ENCODE data around the gene PPFIBP2. TPM values are rescaled to one million over a fixed set of nuclear protein-coding genes. Genes with fewer than 3 reads are reported as not detected.

Gene PPFIBP2
- total and polyA plus RNA-seq, 4 donors: 7.7 to 51.3 (median 18.6) TPM

DNA sequence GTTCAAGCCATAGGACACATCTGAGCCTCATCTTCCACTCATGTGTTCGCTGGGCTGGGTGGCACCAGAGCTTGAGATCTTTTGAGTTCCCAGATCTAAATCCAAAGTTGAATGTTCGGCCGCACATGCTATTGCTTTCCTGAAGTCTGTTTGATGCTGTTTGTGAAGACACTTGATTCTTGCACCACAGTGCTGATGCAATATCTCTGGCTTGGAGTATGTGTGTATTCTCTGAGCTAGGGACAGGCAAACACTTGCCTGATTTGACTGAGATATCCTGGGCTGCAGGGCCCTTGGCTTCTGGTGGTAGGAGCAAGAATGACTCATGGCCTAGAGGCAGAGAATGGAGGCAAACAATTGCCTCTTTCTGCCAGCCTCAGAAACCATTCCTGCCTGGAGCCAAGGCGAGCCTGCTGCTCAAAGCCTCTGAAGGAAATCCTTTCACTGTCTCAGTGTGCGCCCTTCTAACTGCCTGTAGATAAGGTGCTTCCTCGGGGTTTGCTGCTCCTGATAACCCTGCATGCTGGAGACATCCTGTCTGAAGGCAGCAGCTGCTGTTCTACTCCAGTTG is 86.5 kb downstream of the PPFIBP2 start:
- H3K27ac ChIP-seq (ENCODE audit: low read depth in 1 of 2, low read length in 1 of 2): peak overlapping the region in 1 of 2 donors; percentile 82
- H3K36me3 ChIP-seq (ENCODE audit: control insufficient read depth in 4 of 4, insufficient read depth in 4 of 4, low read length in 4 of 4): peaks cover 0 to 16% (median 2%) of the 10 kb centered on the region in 4 donors
- TF ChIP-seq, protein P1, sequence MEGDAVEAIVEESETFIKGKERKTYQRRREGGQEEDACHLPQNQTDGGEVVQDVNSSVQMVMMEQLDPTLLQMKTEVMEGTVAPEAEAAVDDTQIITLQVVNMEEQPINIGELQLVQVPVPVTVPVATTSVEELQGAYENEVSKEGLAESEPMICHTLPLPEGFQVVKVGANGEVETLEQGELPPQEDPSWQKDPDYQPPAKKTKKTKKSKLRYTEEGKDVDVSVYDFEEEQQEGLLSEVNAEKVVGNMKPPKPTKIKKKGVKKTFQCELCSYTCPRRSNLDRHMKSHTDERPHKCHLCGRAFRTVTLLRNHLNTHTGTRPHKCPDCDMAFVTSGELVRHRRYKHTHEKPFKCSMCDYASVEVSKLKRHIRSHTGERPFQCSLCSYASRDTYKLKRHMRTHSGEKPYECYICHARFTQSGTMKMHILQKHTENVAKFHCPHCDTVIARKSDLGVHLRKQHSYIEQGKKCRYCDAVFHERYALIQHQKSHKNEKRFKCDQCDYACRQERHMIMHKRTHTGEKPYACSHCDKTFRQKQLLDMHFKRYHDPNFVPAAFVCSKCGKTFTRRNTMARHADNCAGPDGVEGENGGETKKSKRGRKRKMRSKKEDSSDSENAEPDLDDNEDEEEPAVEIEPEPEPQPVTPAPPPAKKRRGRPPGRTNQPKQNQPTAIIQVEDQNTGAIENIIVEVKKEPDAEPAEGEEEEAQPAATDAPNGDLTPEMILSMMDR (IDR thresholded peaks at IDR 0.05; ENCODE audit: control extremely low read depth, extremely low read depth): no peak
- peak in 1 of 3 donors; percentile 38 for DNase-seq
- peak; percentile 64 for ATAC-seq (ENCODE audit: insufficient read depth, low FRiP score)
- no peaks in the 10 kb centered on the region for H3K27me3 ChIP-seq (ENCODE audit: control insufficient read depth in 3 of 3, insufficient read depth in 3 of 3, low read length in 2 of 3)
- no peak overlapping the region for H3K4me3 ChIP-seq
- no peak overlapping the region for H3K9ac ChIP-seq (ENCODE audit: insufficient read depth in 1 of 2, low read length in 2 of 2)
- 53 to 57% methylated on average over 6 of the region's 6 CpGs for WGBS, 2 donors
- H3K9me3 ChIP-seq (ENCODE audit: control insufficient read depth in 4 of 4, insufficient read depth in 3 of 4, low read length in 3 of 4): no peaks in the 10 kb centered on the region
- peaks cover 3 to 16% (median 6%) of the 10 kb centered on the region in 5 donors for H3K4me1 ChIP-seq (ENCODE audit: control insufficient read depth in 5 of 5, insufficient read depth in 5 of 5, low read length in 5 of 5)

DNA sequence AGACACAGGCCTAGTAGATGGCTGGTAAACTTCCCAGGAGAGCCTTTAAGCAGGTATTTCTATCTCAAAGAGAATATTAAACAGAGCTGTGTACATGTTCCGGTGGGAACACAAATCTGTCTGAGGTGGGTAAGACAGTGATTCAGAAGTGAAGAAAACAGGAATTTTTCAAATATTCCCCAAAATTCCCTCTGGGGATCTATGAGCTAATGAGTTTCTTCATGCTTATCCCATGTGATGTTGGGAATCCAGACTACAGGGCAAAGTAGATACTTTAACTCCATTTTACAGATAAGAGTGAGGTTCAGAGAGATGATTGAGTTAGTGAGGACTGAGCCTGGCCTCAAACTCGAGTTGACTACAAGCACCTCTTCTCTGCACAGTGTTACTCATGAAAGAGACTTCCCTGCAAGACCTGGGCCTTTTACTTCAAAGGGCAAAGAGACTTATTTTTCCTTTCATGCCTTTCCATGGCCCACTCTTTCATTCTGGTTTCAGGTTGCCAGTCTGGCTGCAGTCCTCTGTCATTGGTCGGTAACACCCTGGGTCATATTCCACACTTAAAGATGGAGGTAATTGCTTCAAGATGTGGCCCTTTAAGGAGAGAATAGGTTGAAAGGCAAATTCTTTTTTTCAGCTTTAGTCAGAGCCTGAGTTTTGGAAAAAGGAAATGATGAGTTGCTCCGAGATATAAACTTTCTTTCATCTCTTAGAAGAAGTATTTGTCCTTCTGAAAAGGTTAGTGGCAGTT is 89.4 kb downstream of the PPFIBP2 start:
- peaks cover 0 to 8% (median under 1%) of the 10 kb centered on the region in 4 donors for H3K36me3 ChIP-seq (ENCODE audit: control insufficient read depth in 4 of 4, insufficient read depth in 4 of 4, low read length in 4 of 4)
- no peak overlapping the region for H3K4me3 ChIP-seq
- H3K27ac ChIP-seq (ENCODE audit: low read depth in 1 of 2, low read length in 1 of 2): no peak overlapping the region
- TF ChIP-seq, protein P1 (IDR thresholded peaks at IDR 0.05; ENCODE audit: control extremely low read depth, extremely low read depth): no peak
- H3K9me3 ChIP-seq (ENCODE audit: control insufficient read depth in 4 of 4, insufficient read depth in 3 of 4, low read length in 3 of 4): no peaks in the 10 kb centered on the region
- H3K9ac ChIP-seq (ENCODE audit: insufficient read depth in 1 of 2, low read length in 2 of 2): no peak overlapping the region
- 74 to 77% methylated on average over 4 of the region's 4 CpGs for WGBS, 2 donors
- peaks cover 3 to 16% (median 6%) of the 10 kb centered on the region in 5 donors for H3K4me1 ChIP-seq (ENCODE audit: control insufficient read depth in 5 of 5, insufficient read depth in 5 of 5, low read length in 5 of 5)
- DNase-seq: no peak
- no peak for ATAC-seq (ENCODE audit: insufficient read depth, low FRiP score)
- H3K27me3 ChIP-seq (ENCODE audit: control insufficient read depth in 3 of 3, insufficient read depth in 3 of 3, low read length in 2 of 3): no peaks in the 10 kb centered on the region

DNA sequence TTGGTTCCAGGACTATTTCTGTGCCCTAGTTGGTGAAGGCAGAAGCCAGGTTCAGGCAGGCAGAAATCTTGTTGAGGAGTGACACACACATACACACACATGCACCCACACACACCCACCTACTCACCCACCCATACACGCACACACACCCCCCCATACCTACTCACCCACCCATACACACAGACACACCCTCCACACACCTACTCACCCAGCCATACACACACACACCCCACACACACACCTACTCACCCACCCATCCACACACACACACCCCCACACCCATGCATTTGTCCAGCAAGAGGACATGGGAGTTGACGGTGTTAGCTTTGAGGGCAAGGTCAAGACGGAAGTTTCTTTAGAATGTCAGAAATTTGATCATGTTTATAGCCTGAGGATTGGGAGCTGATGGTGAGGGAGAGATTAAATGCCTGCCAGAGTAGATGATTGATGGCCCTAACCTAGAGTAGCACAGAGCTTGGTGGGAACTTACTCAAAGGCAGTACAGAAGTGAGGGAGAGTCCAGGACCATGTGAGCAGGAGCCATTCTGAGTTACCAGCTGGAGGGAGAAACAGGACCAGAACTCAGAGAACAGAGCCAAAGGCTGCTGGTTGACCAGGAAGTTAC is 90.6 kb downstream of the PPFIBP2 start:
- H3K27ac ChIP-seq (ENCODE audit: low read depth in 1 of 2, low read length in 1 of 2): peak overlapping the region in 1 of 2 donors; percentile 69
- no peaks in the 10 kb centered on the region for H3K27me3 ChIP-seq (ENCODE audit: control insufficient read depth in 3 of 3, insufficient read depth in 3 of 3, low read length in 2 of 3)
- H3K9ac ChIP-seq (ENCODE audit: insufficient read depth in 1 of 2, low read length in 2 of 2): no peak overlapping the region
- no peak for DNase-seq
- 84 to 86% methylated on average over 3 of the region's 3 CpGs for WGBS, 2 donors
- peaks cover 0 to 4% (median under 1%) of the 10 kb centered on the region in 4 donors for H3K36me3 ChIP-seq (ENCODE audit: control insufficient read depth in 4 of 4, insufficient read depth in 4 of 4, low read length in 4 of 4)
- H3K4me3 ChIP-seq: no peak overlapping the region
- no peak for ATAC-seq (ENCODE audit: insufficient read depth, low FRiP score)
- H3K4me1 ChIP-seq (ENCODE audit: control insufficient read depth in 5 of 5, insufficient read depth in 5 of 5, low read length in 5 of 5): peaks cover 3 to 16% (median 6%) of the 10 kb centered on the region in 5 donors
- TF ChIP-seq, protein P1 (IDR thresholded peaks at IDR 0.05; ENCODE audit: control extremely low read depth, extremely low read depth): no peak
- no peaks in the 10 kb centered on the region for H3K9me3 ChIP-seq (ENCODE audit: control insufficient read depth in 4 of 4, insufficient read depth in 3 of 4, low read length in 3 of 4)

Measured in lung (tissue), 12 donors.